GF-D8 (cell line): ENCODE data around the gene C6orf132.
"Not testable (repeated sequence)": the region's sequence is repeated elsewhere in the genome, so short reads cannot be mapped to it uniquely, and the experiment has no call there.

ENCODE experiments used
- DNase-seq: peaks from one replicate; lab custom pipeline; 2025; lab: John Stamatoyannopoulos, UW

C6orf132 gene, protein sequence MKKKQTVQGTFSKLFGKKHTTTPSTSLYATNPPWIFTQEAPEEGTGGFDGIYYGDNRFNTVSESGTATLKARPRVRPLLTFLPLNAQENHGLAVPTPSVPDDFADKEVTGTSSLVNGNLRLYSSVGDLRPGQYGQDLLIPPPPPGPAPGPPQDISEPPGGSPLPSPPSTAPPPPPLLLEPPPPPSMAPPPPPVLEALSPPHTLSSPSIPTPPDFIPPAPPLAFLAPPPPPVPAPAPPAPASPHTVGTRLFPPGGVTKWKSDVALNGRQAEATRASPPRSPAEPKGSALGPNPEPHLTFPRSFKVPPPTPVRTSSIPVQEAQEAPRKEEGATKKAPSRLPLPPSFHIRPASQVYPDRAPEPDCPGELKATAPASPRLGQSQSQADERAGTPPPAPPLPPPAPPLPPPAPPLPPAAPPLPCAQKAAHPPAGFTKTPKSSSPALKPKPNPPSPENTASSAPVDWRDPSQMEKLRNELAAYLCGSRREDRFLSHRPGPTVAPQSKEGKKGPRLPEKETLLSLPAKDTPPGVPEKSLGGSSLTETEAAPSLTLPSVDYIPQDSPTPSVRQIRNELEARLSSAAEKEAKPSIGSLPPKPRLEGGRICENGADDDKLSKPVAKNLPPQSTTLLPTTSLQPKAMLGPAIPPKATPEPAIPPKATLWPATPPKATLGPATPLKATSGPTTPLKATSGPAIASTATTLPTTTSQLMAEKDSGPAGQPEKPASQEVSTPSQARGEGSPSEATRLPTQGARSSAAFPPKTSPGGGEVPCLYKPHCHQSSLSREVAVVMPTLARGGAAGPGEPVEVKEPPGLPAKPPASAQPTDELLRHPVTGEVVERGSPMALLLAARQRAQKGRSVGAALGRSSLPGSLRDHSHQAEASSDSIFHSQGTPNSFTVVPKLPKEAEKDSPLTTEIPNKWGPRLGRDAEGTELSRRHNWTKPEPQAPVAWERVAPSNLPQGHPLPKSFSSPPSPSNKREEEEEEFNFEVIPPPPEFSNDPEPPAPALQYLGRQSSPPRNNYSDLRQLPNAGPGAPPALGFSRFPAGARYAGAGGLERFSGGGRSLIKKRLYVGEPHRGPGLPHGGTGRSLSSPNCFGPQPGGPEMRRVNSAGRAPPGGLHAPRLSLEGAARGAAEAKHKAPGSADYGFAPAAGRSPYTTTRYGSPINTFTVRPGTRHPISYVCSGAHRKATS

GRCh38 chr6:42142118-42142835 is at the start of gene C6orf132:
Gene C6orf132, minus strand, starts transcription at chr6:42142620. Its CDS starts 176 bp downstream, at chr6:42142444.
- DNase-seq = no peak

- DNase-seq = no peak
Measured at GRCh38 chr6:42190554-42191183, 48.2 kb upstream of the C6orf132 start.

GRCh38 chr6:42188406-42188805 is 46.0 kb upstream of the C6orf132 start:
- no peak for DNase-seq

- no peak for DNase-seq
Measured at GRCh38 chr6:42185597-42185996, 43.2 kb upstream of the C6orf132 start.

- no peak for DNase-seq
Measured at GRCh38 chr6:42184475-42184874, 42.1 kb upstream of the C6orf132 start.

DNA sequence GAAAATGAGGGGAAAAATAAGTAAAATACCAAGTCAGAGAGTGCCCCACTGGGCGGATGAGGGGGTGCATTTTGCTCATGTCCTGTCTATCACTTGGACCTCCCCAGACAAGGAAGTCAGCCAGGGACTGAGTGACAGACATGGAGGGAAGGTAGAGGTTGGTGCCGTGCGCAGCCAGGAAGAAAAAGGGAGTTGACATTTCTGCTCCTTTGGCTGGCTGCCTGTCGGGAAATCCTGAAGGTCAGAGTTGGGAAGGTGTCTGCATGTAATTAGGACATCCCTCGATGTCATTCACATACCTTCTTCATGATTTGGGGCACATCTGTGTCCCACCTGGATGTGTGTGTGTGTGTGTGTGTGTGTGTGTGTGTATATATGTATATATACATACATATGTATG is 39.7 kb upstream of the C6orf132 start:
- no peak for DNase-seq

DNA sequence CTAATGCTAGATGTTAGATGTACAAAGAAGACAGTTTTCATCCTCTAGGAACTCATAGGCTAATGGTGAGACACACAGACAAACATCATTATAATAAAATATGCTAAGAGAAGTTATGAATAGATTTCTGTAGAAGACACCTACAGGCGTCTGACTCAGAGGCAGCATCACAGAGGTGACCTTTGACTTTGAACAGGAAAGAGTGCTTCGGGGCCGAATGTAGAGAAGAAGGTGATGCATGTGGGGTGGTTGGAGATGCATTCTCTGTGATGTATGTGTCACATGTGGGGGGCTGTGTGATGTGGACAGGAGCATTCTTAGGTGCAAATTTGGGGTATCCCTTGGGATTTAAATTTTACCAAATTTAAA is 37.5 kb upstream of the C6orf132 start:
- DNase-seq = no peak

- no peak for DNase-seq
Measured at GRCh38 chr6:42179261-42179944, 37.0 kb upstream of the C6orf132 start.

DNA sequence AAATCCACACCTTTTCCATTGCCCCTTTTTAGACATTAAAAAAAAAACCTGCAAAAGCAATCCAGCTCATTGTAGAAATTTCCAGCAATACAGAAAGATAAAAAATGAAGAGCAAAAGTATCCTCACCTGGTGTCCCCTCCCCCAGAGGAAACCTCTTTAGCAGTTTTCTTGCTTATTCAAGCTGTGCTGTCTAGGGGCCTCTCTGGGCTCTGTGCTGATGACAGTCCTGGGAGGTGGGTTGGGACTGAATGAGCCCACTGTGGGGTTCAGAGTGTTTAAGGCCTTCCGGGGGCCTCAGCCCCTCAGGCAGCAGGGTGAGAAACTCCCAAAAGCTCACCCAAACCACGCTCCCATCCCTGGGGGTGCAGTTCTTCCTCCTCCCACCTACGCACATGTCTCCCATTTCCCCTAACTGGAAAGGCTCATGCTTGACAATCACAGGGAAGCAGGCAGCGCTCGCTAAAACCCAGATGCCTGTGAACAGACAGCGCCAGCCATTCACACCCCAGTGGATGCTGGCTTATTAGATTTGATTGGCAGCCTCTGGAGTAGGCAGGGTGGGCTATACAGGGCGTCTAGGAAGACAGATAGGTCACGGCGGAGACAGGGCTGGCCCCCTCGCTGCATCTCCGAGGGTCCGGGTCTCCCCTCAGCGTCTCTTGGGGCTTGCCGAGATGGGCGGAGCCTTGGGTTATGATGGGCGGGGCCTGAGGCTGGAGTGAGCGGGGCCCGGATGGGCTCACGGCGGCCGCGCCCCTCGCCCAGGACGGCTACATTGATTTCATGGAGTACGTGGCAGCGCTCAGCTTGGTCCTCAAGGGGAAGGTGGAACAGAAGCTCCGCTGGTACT is 35.3 kb upstream of the C6orf132 start:
- no peak for DNase-seq

GRCh38 chr6:42176981-42177380 is 34.6 kb upstream of the C6orf132 start:
- DNase-seq = no peak

GRCh38 chr6:42175860-42176259 is 33.4 kb upstream of the C6orf132 start:
- DNase-seq = no peak

DNA sequence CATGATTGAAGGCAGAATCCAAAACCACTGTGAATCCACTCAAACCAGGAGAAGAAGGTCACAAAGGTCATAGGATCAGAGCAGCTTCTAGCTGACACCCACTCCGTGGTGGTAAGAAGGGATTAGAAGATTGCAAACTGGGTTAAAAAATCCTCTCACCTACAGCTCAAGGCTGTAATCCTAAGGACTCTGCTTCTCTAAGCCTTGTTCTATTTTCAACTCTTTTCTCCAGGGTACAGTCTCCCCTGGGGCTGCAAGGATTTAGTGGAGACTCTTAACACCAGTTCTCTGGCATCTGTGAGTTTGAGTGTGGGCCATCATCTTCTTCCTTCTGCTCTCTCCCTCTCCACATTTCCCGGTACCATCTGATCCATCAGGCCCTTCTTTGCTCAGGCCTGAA is 30.7 kb upstream of the C6orf132 start, which contains the start of gene GUCA1A:
TSS of gene GUCA1A (plus strand) at position 264 of the 400 bp plus-strand sequence. CDS start 250 bp downstream, outside the sequence.
- DNase-seq = no peak

DNA sequence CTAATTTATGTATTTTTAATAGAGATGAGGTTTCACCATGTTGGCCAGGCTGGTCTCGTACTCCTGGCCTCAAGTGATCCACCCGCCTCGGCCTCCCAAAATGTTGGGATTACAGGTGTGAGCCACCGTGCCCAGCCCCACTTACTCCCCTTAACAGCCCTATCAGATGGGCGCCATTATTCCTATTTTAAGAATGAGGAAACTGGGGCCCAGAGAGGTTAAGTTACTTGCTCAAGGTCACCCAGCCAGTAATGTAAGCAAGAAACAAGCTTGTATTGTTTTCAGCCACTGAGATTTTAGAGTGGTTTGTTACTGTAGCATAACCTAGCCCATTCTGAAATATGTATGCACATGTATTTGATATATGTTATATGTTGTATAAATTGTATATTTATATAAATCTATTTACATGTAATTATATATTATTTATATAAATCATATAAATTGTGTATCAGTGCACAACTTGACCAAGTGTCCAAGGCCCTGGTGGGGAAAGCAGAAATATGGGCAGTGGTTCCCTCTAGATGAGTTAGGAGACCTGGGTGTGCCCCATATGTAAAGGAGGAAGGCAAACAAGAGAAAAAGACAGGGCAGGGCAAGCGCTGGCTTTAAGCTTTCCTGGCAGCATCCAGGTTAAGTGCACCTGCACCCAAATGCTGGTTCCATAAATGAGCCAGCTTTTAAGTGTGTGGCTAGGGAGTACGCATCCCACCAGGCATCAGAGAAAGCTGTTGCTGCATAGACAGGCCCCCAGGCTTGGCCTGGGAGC is 29.6 kb upstream of the C6orf132 start:
- no peak for DNase-seq

GRCh38 chr6:42169780-42170179 is 27.4 kb upstream of the C6orf132 start:
- DNase-seq = not testable (repeated sequence)

GRCh38 chr6:42168650-42169049 is 26.2 kb upstream of the C6orf132 start:
- no peak for DNase-seq

DNA sequence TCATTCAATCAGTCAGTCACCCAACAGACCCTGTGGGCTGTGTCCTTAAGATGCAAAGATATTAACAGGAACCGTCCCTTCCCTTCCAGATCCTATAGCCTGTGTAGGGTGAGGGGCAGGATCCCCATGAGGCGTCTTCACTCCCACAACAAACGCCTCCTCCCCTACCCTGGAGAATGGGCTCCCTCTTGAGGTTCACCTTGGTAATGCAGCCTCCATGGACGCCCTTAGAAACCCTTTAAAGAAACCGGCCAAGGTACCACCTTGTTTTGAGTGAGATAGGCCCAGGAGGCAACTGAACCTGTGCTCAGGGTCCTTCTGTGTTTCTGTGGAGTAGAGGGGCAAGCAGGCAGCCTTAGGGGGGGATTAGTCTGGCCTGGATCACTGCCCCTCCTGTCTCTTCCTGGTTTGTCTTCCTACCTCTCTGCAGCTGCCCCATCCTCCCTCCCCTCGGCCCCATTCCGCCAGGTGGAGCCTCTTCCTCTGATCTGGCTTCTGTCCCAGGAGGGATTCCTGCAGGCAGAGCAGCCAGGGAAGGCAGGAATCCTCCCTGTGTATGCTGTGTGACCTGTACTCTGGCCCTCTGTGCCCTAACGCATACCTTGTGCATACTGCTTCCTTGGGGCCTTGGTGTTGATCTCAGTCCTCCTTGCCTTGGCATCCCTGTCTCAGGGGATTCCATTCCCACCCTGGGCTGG is 24.2 kb upstream of the C6orf132 start:
- no peak for DNase-seq

DNA sequence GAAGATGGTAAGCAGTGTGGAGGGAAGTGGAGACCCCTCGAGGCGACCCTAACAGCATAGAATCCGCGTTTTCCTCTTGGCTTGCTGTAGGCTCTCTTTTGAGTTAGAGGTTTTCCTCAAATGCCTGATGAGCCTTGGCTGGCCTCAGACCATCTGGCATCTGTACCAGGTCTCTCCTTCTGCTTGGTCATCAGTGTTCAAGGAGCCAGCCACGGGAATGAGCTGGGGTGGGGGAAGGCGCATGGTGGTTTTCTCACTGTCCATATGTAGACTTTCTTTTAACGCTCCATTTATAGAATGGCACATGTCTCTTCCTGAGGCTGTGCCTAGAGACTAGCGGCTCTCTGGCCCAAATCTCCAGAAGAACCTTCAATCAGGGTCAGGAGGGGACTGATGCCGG is 22.6 kb upstream of the C6orf132 start:
- no peak for DNase-seq

GRCh38 chr6:42163981-42164380 is 21.6 kb upstream of the C6orf132 start:
- no peak for DNase-seq
